ENCODE data around the gene ATP8B3. TPM values are rescaled to one million over a fixed set of nuclear protein-coding genes. Genes with fewer than 3 reads are reported as not detected.

Gene ATP8B3
- total and polyA plus RNA-seq, 2 donors from 2014 or later: 0.24 to 3.6 TPM

DNA sequence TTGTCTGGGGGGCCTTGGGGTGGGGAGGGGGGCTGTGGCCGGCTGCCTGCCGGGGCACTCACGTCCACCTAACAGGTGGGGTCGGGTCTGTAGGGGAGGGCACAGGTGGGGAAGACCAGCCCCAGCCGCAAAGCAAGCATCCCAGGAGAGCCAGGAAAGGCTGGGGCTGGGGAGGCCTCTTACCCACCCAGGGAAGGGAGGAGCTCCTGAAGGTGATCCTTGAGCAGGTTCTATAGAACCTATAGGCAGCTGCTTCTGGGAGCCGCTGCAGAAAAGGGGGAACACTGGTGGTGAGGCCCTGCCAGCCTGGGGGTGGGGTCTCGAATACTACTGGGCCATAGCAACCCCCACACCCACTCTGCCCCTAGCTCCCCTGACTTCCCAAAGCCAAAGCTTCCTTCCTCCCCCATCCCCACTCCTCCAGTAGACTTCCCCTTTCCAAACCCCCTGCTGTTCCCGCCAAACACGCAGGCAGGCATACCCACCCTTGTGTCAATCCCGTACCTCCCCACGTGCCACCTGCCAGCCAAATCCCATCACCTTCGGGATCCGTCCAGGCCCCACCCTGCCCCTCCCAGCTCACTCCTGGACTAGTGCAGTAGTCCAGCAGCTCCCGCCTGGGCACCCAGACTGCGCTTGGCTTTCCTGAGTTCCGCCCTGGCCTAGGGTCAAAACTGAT is 45.7 kb upstream of the ATP8B3 start:
- Histone ChIP-seq H3K4me3 (ENCODE audit: low read length in 3 of 3) (peak overlapping the region in 1 of 3 donors; percentile 44), H3K27ac (ENCODE audit: low read depth in 2 of 2, low read length in 2 of 2) (peak overlapping the region; percentile 75 to 83), H3K4me1 (ENCODE audit: control insufficient read depth in 2 of 3, insufficient read depth in 2 of 3, low read depth in 1 of 3, low read length in 3 of 3) (peaks cover 0 to 41% (median 16%) of the 10 kb centered on the region in 3 donors), H3K9me3 (ENCODE audit: control insufficient read depth in 2 of 3, insufficient read depth in 1 of 3, low read length in 3 of 3) (no peaks in the 10 kb centered on the region), H3K9ac (ENCODE audit: low read length in 3 of 3) (peak overlapping the region in 1 of 3 donors; percentile 46), H3K27me3 (ENCODE audit: control insufficient read depth, insufficient read depth, low read length) (no peaks in the 10 kb centered on the region), H3K36me3 (ENCODE audit: control insufficient read depth in 2 of 3, insufficient read depth in 3 of 3, low read length in 3 of 3) (no peaks in the 10 kb centered on the region)
- TF ChIP-seq, protein P1, sequence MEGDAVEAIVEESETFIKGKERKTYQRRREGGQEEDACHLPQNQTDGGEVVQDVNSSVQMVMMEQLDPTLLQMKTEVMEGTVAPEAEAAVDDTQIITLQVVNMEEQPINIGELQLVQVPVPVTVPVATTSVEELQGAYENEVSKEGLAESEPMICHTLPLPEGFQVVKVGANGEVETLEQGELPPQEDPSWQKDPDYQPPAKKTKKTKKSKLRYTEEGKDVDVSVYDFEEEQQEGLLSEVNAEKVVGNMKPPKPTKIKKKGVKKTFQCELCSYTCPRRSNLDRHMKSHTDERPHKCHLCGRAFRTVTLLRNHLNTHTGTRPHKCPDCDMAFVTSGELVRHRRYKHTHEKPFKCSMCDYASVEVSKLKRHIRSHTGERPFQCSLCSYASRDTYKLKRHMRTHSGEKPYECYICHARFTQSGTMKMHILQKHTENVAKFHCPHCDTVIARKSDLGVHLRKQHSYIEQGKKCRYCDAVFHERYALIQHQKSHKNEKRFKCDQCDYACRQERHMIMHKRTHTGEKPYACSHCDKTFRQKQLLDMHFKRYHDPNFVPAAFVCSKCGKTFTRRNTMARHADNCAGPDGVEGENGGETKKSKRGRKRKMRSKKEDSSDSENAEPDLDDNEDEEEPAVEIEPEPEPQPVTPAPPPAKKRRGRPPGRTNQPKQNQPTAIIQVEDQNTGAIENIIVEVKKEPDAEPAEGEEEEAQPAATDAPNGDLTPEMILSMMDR (IDR thresholded peaks at IDR 0.05; ENCODE audit: borderline replicate concordance, extremely low read depth, insufficient read depth): no peak
- DNase-seq (peak in 2 of 5 donors; percentile 10 to 80), FAIRE-seq (no peak)
- intact Hi-C loops (cut with DNase I): no loop called here

DNA sequence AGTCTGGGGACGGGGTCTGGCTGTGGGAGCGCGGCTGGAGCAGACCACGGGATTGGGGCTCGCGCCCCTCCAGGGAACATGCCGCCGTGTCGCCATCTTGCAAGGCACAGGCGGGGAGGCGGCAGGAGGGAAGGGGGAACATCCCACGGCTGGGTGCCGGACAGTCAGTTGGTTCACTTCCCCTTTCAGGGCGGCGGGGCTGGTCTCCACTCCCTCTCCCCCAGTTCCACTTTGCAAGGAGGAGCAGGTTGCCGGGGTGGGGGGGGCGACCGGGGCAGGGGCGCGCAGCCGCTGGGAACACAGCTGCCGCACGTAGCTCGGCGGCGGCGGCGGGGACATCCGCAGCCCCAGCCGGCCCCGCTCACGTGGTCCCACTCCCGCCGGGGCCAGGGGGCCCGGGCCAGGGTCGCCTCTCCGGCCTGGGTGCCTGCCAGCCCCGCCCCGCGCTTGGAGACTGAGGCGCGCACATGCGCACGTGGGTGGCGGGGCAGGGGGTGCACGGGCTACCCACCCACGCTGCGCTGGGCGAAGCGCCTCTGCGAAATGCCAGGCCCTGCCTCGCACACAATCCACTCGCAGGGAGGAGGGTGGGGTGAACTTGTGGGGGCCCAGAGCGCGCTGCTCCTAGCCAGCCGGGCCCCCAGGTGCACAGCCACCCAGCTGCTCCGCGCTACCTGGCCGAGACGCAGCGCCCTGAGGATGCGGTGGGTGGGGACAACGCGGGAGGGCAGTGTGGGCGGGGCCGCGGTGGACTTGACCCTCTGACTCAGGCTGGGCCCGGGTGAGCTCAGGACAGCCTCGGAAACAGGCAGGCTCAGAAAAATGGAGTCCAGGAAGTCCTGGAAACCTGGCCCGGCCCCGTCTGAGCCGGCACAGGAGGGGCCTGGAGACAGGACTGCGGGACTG is 44.9 kb upstream of the ATP8B3 start:
- peak overlapping the region in 1 of 3 donors; percentile 46 for H3K9ac ChIP-seq (ENCODE audit: low read length in 3 of 3)
- TF ChIP-seq, protein P1 (IDR thresholded peaks at IDR 0.05; ENCODE audit: borderline replicate concordance, extremely low read depth, insufficient read depth): no peak
- H3K4me1 ChIP-seq (ENCODE audit: control insufficient read depth in 2 of 3, insufficient read depth in 2 of 3, low read depth in 1 of 3, low read length in 3 of 3): peaks cover 0 to 41% (median 16%) of the 10 kb centered on the region in 3 donors
- intact Hi-C loops (cut with DNase I): no loop called here
- DNase-seq (peak; percentile 58 to 95 (median 77)), FAIRE-seq (no peak)
- peak overlapping the region; percentile 75 to 83 for H3K27ac ChIP-seq (ENCODE audit: low read depth in 2 of 2, low read length in 2 of 2)
- H3K9me3 ChIP-seq (ENCODE audit: control insufficient read depth in 2 of 3, insufficient read depth in 1 of 3, low read length in 3 of 3): no peaks in the 10 kb centered on the region
- H3K4me3 ChIP-seq (ENCODE audit: low read length in 3 of 3): peak overlapping the region in 2 of 3 donors; percentile 38 to 44
- no peaks in the 10 kb centered on the region for H3K36me3 ChIP-seq (ENCODE audit: control insufficient read depth in 2 of 3, insufficient read depth in 3 of 3, low read length in 3 of 3)
- no peaks in the 10 kb centered on the region for H3K27me3 ChIP-seq (ENCODE audit: control insufficient read depth, insufficient read depth, low read length)

DNA sequence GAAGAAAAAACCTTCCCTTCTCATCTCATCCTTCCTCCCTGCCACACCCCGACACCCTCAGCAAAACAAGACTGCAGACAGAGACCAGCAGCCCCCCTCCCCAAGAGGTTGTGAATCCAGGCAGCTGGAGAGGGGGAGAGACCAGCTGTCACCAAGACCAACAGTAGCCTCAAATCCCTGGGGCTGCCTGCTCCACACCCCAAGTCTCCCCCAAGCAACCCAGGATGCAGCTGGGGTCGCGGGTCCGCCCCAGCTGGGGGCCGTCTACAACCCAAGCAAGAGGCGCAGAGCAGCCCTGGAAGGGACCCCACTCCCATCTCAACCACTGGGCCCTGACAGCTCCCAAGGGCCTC is 44.2 kb upstream of the ATP8B3 start:
- H3K9me3 ChIP-seq (ENCODE audit: control insufficient read depth in 2 of 3, insufficient read depth in 1 of 3, low read length in 3 of 3): no peaks in the 10 kb centered on the region
- H3K36me3 ChIP-seq (ENCODE audit: control insufficient read depth in 2 of 3, insufficient read depth in 3 of 3, low read length in 3 of 3): no peaks in the 10 kb centered on the region
- intact Hi-C loops (cut with DNase I): no loop called here
- H3K4me1 ChIP-seq (ENCODE audit: control insufficient read depth in 2 of 3, insufficient read depth in 2 of 3, low read depth in 1 of 3, low read length in 3 of 3): peaks cover 0 to 36% (median 16%) of the 10 kb centered on the region in 3 donors
- DNase-seq: peak in 2 of 5 donors; percentile 59 to 73
- no peak overlapping the region for H3K4me3 ChIP-seq (ENCODE audit: low read length in 3 of 3)
- peak overlapping the region; percentile 55 to 87 for H3K27ac ChIP-seq (ENCODE audit: low read depth in 2 of 2, low read length in 2 of 2)
- no peak for FAIRE-seq
- TF ChIP-seq, protein P1 (IDR thresholded peaks at IDR 0.05; ENCODE audit: borderline replicate concordance, extremely low read depth, insufficient read depth): no peak
- peak overlapping the region in 1 of 3 donors; percentile 7 for H3K9ac ChIP-seq (ENCODE audit: low read length in 3 of 3)
- H3K27me3 ChIP-seq (ENCODE audit: control insufficient read depth, insufficient read depth, low read length): no peaks in the 10 kb centered on the region
